HepG2 (cell line): ENCODE data around the gene WDCP. TPM values are rescaled to one million over a fixed set of nuclear protein-coding genes. Genes with fewer than 3 reads are reported as not detected.

ENCODE experiments used
- BRD4 ChIP-seq: sonication (generic); formaldehyde crosslinking; IDR thresholded peaks from 2 replicates; pipeline ENCODE4 v1.4.0; 2020; ENCODE audit warnings: missing genetic modification reagents
- DR1 ChIP-seq: sonication (generic); formaldehyde crosslinking; IDR thresholded peaks from 2 replicates; pipeline ENCODE4 v1.8.0; 2021; ENCODE audit warnings: mild to moderate bottlenecking, missing genetic modification reagents, inconsistent platforms
- GATAD1 ChIP-seq: IDR thresholded peaks from 2 replicates; pipeline ENCODE4 v1.6.1; 2016; ENCODE audit warnings: missing genetic modification reagents, missing compliant biosample characterization
- HOXA9 ChIP-seq: sonication (generic); formaldehyde crosslinking; IDR thresholded peaks from 2 replicates; pipeline ENCODE4 v1.8.1; 2022; ENCODE audit warnings: missing genetic modification reagents, mild to moderate bottlenecking, moderate library complexity, borderline replicate concordance
- JUN ChIP-seq: sonication (generic); formaldehyde crosslinking; IDR thresholded peaks from 2 replicates; pipeline ENCODE4 v1.4.0; 2020; ENCODE audit warnings: mild to moderate bottlenecking, missing genetic modification reagents
- LCORL ChIP-seq, 2 experiments: fragments of 450-650 bp in 1 of 2; sonication (generic) in 1 of 2; formaldehyde crosslinking in 1 of 2; IDR thresholded peaks; 2 replicates each; pipeline versions ENCODE4 v1.5.0 to v1.6.1; 2017 to 2020; ENCODE audit warnings: antibody characterized with exemption in 1 of 2, missing genetic modification reagents in 1 of 2
- MIER3 ChIP-seq: IDR thresholded peaks from 2 replicates; pipeline ENCODE4 v1.6.1; 2016; ENCODE audit warnings: missing compliant biosample characterization, borderline replicate concordance
- MYC ChIP-seq: sonication (generic); formaldehyde crosslinking; IDR thresholded peaks from 2 replicates; pipeline ENCODE4 v1.9.0; 2021; ENCODE audit warnings: missing genetic modification reagents, borderline replicate concordance
- NCOA2 ChIP-seq: sonication (generic); formaldehyde crosslinking; IDR thresholded peaks from 2 replicates; pipeline ENCODE4 v1.8.0; 2022; ENCODE audit warnings: inconsistent platforms
- PTBP1 ChIP-seq: fragments of 200-400 bp; formaldehyde crosslinking; IDR thresholded peaks from 2 replicates; pipeline ENCODE4 v1.6.1; 2018; ENCODE audit warnings: low read length, low read depth; ENCODE audit not compliant: poor library complexity, severe bottlenecking
- REST ChIP-seq, 2 experiments: IDR thresholded peaks; 2 replicates each; pipeline ENCODE4 v1.6.1; 2011 to 2012; ENCODE audit warnings: low read length in 2 of 2, borderline replicate concordance in 1 of 2, low read depth in 1 of 2, mild to moderate bottlenecking in 1 of 2, moderate library complexity in 1 of 2
- RNF2 ChIP-seq: fragments of 450-650 bp; conservative IDR thresholded peaks from 2 replicates; pipeline ENCODE4 v1.6.1; 2016; ENCODE audit warnings: low read depth
- SOX13 ChIP-seq, 3 experiments: fragments of 450-650 bp in 1 of 3; sonication (generic) in 1 of 3; formaldehyde crosslinking in 1 of 3; IDR thresholded peaks in 2 of 3; conservative IDR thresholded peaks in 1 of 3; 2 replicates each; pipeline versions ENCODE4 v1.5.0 to v1.6.1; 2016 to 2020; ENCODE audit warnings: antibody characterized with exemption in 1 of 3, mild to moderate bottlenecking in 1 of 3, missing compliant biosample characterization in 1 of 3, missing genetic modification reagents in 1 of 3, moderate library complexity in 1 of 3
- TFDP2 ChIP-seq: sonication (generic); formaldehyde crosslinking; IDR thresholded peaks from 2 replicates; pipeline ENCODE4 v1.4.0; 2020; ENCODE audit warnings: missing genetic modification reagents
- ZBTB14 ChIP-seq: sonication (generic); formaldehyde crosslinking; IDR thresholded peaks from 2 replicates; pipeline ENCODE4 v1.4.0; 2020; ENCODE audit warnings: missing genetic modification reagents
- ZNF34 ChIP-seq: sonication (generic); formaldehyde crosslinking; IDR thresholded peaks from 2 replicates; pipeline ENCODE4 v1.4.0; 2020; ENCODE audit warnings: mild to moderate bottlenecking, missing genetic modification reagents, borderline replicate concordance
- ZNF547 ChIP-seq: sonication (generic); formaldehyde crosslinking; IDR thresholded peaks from 2 replicates; pipeline ENCODE4 v1.5.1; 2020; ENCODE audit warnings: mild to moderate bottlenecking, missing genetic modification reagents
- ZNF709 ChIP-seq: sonication (generic); formaldehyde crosslinking; IDR thresholded peaks from 2 replicates; pipeline ENCODE4 v1.5.0; 2020; ENCODE audit warnings: mild to moderate bottlenecking, missing genetic modification reagents
- ZNF781 ChIP-seq: sonication (generic); formaldehyde crosslinking; IDR thresholded peaks from 2 replicates; pipeline ENCODE4 v1.5.1; 2020; ENCODE audit warnings: borderline replicate concordance, mild to moderate bottlenecking, missing genetic modification reagents; ENCODE audit errors: not compliant biosample characterization
- ZNF782 ChIP-seq: sonication (generic); formaldehyde crosslinking; IDR thresholded peaks from 2 replicates; pipeline ENCODE4 v1.4.0; 2020; ENCODE audit warnings: missing genetic modification reagents, mild to moderate bottlenecking, borderline replicate concordance
- polyA plus RNA-seq, 8 experiments: library from polyadenylated mRNA; depleted of rRNA in 3 of 8; stranded (reverse) in 7 of 8; unstranded in 1 of 8; fragments of >200 nt; fragmentation: Illumina TruSeq in 4 of 8; extraction: Trizol in 4 of 8; gene quantifications; 2 replicates each; pipeline versions ENCODE4 v1.2.1 to v1.2.3, GENCODE V29; 2011 to 2016; ENCODE audit warnings: low read depth in 4 of 8, missing spikeins in 1 of 8, mixed read lengths in 1 of 8; ENCODE audit not compliant: insufficient read depth in 1 of 8
- total RNA-seq, 5 experiments: library from RNA; depleted of rRNA; stranded (reverse); fragments of >200 nt; fragmentation: Illumina TruSeq; extraction: Trizol; gene quantifications; 2 replicates each; pipeline ENCODE4 v1.2.3, GENCODE V29; 2016; ENCODE audit warnings: low read depth in 1 of 5
- TF ChIP-seq, protein P1 (sequence below): sonication (generic); formaldehyde crosslinking; IDR thresholded peaks from 2 replicates; pipeline ENCODE4 v1.5.0; 2020; ENCODE audit warnings: missing genetic modification reagents, mild to moderate bottlenecking, borderline replicate concordance

The WDCP gene
- total and polyA plus RNA-seq, 2 of the 13 experiments (the other 11 are each of a cell fraction or from before 2014, with no cell fraction given): 17.4 to 22.6 TPM

GRCh38 chr2:24083567-24084385 lies 36.6 kb upstream of the WDCP start (continued):
- no peak; the same call in 1 of the 2 replicates for TF ChIP-seq ZBTB14 (CRISPR knock-in tag)
- peak in 1 of 2 experiments; percentile 65; a peak in 2 of 4 replicates for TF ChIP-seq REST (IDR thresholded peaks at IDR 0.05; ENCODE audit: borderline replicate concordance in 1 of 2, low read depth in 1 of 2, low read length in 2 of 2)
- peak; percentile 66 for TF ChIP-seq DR1 (CRISPR knock-in tag)
- peak; percentile 89 for TF ChIP-seq ZNF782 (CRISPR knock-in tag)
- TF ChIP-seq JUN (CRISPR knock-in tag): peak; percentile 29
- peak; percentile 73 for TF ChIP-seq ZNF781 (CRISPR knock-in tag)
- TF ChIP-seq GATAD1 (CRISPR knock-in tag): 0 out of 2 replicates have a peak, but pooled peaks have one; percentile 21
- TF ChIP-seq ZNF709: peak; percentile 94
- TF ChIP-seq NCOA2 (CRISPR knock-in tag): peak; percentile 34; the same call in 1 of the 2 replicates
- no peak for TF ChIP-seq SOX13 (IDR thresholded peaks at IDR 0.05)
- TF ChIP-seq SOX13 (CRISPR knock-in tag; conservative IDR thresholded peaks at IDR 0.05 in 1 of 2, IDR thresholded peaks at IDR 0.05 in 1 of 2): peak in 1 of 2 experiments; percentile 78; a peak in 2 of 4 replicates
- peak; percentile 28; the same call in 1 of the 2 replicates for TF ChIP-seq RNF2
- no peak for TF ChIP-seq PTBP1
- TF ChIP-seq ZNF547 (CRISPR knock-in tag): peak; percentile 93; the same call in 1 of the 2 replicates
- peak; percentile 91; the same call in 1 of the 2 replicates for TF ChIP-seq HOXA9 (CRISPR knock-in tag)
- peak; percentile 71 for TF ChIP-seq ZNF34 (CRISPR knock-in tag)
- peak; percentile 46; the same call in 1 of the 2 replicates for TF ChIP-seq BRD4 (CRISPR knock-in tag)
- no peak; the same call in 1 of the 2 replicates for TF ChIP-seq MIER3
- no peak for TF ChIP-seq LCORL (IDR thresholded peaks at IDR 0.05)
- no peak for TF ChIP-seq LCORL (CRISPR knock-in tag; IDR thresholded peaks at IDR 0.05)
- TF ChIP-seq TFDP2 (CRISPR knock-in tag): peak; percentile 68; the same call in 1 of the 2 replicates
- TF ChIP-seq, protein P1, sequence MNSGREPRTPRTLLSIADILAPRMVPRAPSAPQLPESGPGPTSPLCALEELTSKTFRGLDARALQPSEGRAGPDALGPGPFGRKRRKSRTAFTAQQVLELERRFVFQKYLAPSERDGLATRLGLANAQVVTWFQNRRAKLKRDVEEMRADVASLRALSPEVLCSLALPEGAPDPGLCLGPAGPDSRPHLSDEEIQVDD (CRISPR knock-in tag): no peak
- peak; percentile 93 for TF ChIP-seq MYC (CRISPR knock-in tag)
